Upper lobe of right lung (tissue), 1 donor: ENCODE measurements around the gene TINAGL1. TPM values are rescaled to one million over a fixed set of nuclear protein-coding genes. Genes with fewer than 3 reads are reported as not detected.

Experiments
- ATAC-seq: fragments of 200-7000 bp; cut with Tn5 transposase; one replicate; pipeline ENCODE4 v1.9.1; 2020; ENCODE audit warnings: mild to moderate bottlenecking, moderate library complexity
- DNase-seq: peaks from one replicate; pipeline ENCODE4 v3.0.0-alpha.2; 2020
- H3K27ac ChIP-seq: fragments of 200-600 bp; one replicate; pipeline ENCODE4 v1.8.0; 2022
- H3K27me3 ChIP-seq: fragments of 200-600 bp; one replicate; pipeline ENCODE4 v1.8.0; 2022; ENCODE audit warnings: mild to moderate bottlenecking
- H3K36me3 ChIP-seq: fragments of 200-600 bp; one replicate; pipeline ENCODE4 v1.8.0; 2022
- H3K4me1 ChIP-seq: fragments of 200-600 bp; one replicate; pipeline ENCODE4 v1.8.0; 2022
- H3K4me3 ChIP-seq: fragments of 200-600 bp; one replicate; pipeline ENCODE4 v1.8.0; 2022; ENCODE audit warnings: mild to moderate bottlenecking
- H3K9me3 ChIP-seq: fragments of 200-600 bp; one replicate; pipeline ENCODE4 v1.8.0; 2022
- CTCF ChIP-seq: fragments of 200-600 bp; IDR thresholded peaks from one replicate; pipeline ENCODE4 v1.8.0; 2022; ENCODE audit warnings: antibody characterized with exemption
- intact Hi-C: fragments of 100-400 bp; cut with DNase I; formaldehyde crosslinking; loops from one replicate; pipeline ENCODE4 v1.11.0; 2022
- total RNA-seq: library from RNA; stranded (reverse); fragmentation: NEBNext Ultra II Directional; extraction: Animal tissue kit (Norgen Biotek cat#: 25700); gene quantifications from one replicate; pipeline ENCODE4 v1.2.1, GENCODE V29; 2021
- donor health status: DM: no; HTN: yes; CAD: no; lungs with severe emphysema.

The TINAGL1 gene
- total RNA-seq, 1 donor from 2014 or later = 154 TPM

DNA sequence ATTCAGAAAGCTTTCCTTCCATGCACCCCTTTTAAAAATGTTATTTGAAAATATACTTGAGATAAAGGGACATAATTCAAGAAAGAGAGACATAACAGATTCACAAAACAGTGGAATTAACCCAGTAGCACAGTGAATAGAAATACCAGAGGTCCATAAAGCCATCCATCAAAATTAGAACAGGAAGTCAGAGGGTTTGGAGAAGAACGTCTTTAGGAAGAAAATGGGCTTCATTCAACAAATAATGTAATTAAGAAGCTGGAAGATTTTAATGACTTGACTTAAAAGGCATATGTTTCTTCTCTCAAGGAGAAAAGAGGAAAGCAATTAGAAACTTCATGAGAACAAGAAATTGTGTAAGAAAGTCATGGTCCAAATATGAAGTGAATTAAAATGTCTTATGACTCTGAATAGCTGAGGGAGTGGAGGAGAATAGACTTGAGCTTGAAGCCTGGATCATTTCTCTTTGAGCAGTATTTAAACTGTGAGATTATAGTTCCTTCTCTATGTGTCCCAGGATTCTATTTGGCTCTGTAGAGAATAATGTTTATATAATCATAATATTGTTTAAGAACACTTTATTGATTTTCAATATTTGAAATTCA is 33.3 kb downstream of the TINAGL1 start:
- Histone ChIP-seq H3K36me3 (no peaks in the 10 kb centered on the region), H3K27ac (no peak overlapping the region), H3K4me3 (no peak overlapping the region), H3K4me1 (no peaks in the 10 kb centered on the region), H3K27me3 (no peaks in the 10 kb centered on the region), H3K9me3 (no peaks in the 10 kb centered on the region)
- TF ChIP-seq CTCF = no peak
- intact Hi-C loops = loop anchor here (10.0 kb wide), 1 partner anchor 45 kb away; no protein-coding TSS in a partner anchor
- no peak for ATAC-seq
- DNase-seq = no peak

DNA sequence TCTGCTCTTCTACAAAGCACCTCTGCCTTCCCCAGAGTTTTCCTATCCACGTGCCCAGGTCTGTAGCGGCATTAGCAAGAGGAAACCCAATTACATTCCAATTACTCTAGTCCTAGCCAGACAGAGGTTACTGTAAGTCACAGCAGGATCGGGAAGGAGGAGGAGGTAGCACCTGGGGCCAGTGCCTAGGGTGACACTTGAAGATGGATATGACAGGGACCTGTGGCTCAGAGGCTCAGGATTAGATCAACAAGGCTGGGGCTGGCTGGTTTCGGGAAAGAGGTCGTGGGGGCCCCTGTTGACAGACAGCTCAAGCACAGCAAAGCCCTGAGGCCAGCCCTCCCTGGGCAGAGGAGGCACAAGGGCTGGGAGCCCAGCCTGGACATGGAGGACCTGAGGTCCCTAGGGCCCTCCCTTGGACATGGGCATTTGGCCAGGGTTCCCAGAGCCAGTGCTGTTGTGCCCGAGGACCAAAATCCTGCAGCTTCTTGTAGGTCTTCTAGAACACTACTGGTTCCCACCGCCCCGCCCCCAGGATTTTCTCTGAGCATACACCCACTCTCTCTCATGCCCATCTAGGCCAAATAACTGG is 38.2 kb downstream of the TINAGL1 start:
- ATAC-seq (no peak), DNase-seq (no peak)

DNA sequence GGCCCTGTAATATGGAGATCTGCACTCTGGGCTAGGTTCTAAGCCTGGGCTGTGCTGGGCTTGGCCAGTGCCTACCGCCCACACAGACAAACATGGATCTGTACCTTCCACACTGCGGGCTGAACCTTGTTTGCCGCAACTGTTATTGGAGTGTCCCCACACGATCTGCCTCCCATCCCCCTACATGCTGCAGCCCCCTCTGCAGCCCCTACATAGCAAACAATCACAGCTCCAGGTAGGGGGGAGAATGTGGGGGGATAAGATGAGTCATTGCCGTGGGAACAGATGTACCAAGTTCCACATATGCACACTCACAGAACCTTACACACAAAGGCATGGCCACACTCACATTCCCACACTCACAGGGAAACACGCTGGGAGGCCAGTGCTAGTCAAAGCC is 39.1 kb downstream of the TINAGL1 start:
- Histone ChIP-seq H3K27me3 (peaks cover 24% of the 10 kb centered on the region), H3K36me3 (no peaks in the 10 kb centered on the region), H3K27ac (no peak overlapping the region), H3K9me3 (no peaks in the 10 kb centered on the region), H3K4me3 (no peak overlapping the region), H3K4me1 (peaks cover 4% of the 10 kb centered on the region)
- intact Hi-C loops = loop anchor here (10.0 kb wide), 1 partner anchor 51 kb away; no protein-coding TSS in a partner anchor
- ATAC-seq = no peak
- TF ChIP-seq CTCF = no peak
- no peak for DNase-seq

More for the DNA sequence above, 38.2 kb downstream of the TINAGL1 start:
- intact Hi-C loops = loop anchor here (10.0 kb wide), 1 partner anchor 50 kb away; no protein-coding TSS in a partner anchor
- TF ChIP-seq CTCF = no peak
- H3K36me3 ChIP-seq = no peaks in the 10 kb centered on the region
- H3K27ac ChIP-seq = no peak overlapping the region
- H3K4me3 ChIP-seq = no peak overlapping the region
- H3K4me1 ChIP-seq = peaks cover 4% of the 10 kb centered on the region
- no peaks in the 10 kb centered on the region for H3K9me3 ChIP-seq
- H3K27me3 ChIP-seq = peaks cover 24% of the 10 kb centered on the region

DNA sequence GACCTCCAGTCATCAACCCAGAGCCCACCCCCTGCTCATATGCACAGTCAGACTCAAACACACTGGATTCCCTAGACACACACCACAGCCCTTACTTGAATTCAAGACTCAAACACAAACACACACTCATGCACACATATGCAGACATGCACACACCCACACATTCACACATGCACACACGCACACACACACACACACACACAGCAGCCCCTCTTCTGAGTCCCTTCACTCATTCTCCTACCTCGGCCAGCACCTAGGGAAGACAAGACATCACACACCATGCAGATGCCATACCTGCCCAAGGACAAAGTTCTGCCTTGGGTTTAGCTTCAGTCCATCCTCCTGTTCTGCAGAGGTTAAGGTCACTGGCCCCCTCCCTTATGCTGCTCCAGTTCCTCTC is 39.6 kb downstream of the TINAGL1 start:
- intact Hi-C loops = loop anchor here (10.0 kb wide), 1 partner anchor 51 kb away; no protein-coding TSS in a partner anchor
- no peak for ATAC-seq
- peaks cover 24% of the 10 kb centered on the region for H3K27me3 ChIP-seq

GRCh38 chr1:31617218-31617915 is 41.1 kb downstream of the TINAGL1 start, which contains the start of gene HCRTR1:
Gene HCRTR1, plus strand, starts transcription at chr1:31617689. Its CDS starts 1,504 bp downstream, at chr1:31619193.
- intact Hi-C loops = loop anchor here (10.0 kb wide), 1 partner anchor 53 kb away; no protein-coding TSS in a partner anchor
- TF ChIP-seq CTCF = no peak
- peak; percentile 6 for ATAC-seq
- H3K27me3 ChIP-seq = peaks cover 24% of the 10 kb centered on the region
- peak within 1 kb of the TSS; percentile 55 for H3K4me3 ChIP-seq
- peaks cover 4% of the 10 kb centered on the region for H3K4me1 ChIP-seq
- no peak within 1 kb of the TSS for H3K27ac ChIP-seq
- no peaks in the 10 kb centered on the region for H3K9me3 ChIP-seq
- DNase-seq = no peak
- H3K36me3 ChIP-seq = no peaks in the 10 kb centered on the region

More for the DNA sequence above, 39.6 kb downstream of the TINAGL1 start:
- Histone ChIP-seq H3K36me3 (no peaks in the 10 kb centered on the region), H3K4me1 (peaks cover 4% of the 10 kb centered on the region), H3K9me3 (no peaks in the 10 kb centered on the region), H3K4me3 (no peak overlapping the region), H3K27ac (no peak overlapping the region)
- no peak for DNase-seq
- no peak for TF ChIP-seq CTCF
